Measurements from ENCODE around the gene CACNG3.
"Not testable (repeated sequence)": the region's sequence is repeated elsewhere in the genome, so short reads cannot be mapped to it uniquely, and the experiment has no call there.

Gene CACNG3

DNA sequence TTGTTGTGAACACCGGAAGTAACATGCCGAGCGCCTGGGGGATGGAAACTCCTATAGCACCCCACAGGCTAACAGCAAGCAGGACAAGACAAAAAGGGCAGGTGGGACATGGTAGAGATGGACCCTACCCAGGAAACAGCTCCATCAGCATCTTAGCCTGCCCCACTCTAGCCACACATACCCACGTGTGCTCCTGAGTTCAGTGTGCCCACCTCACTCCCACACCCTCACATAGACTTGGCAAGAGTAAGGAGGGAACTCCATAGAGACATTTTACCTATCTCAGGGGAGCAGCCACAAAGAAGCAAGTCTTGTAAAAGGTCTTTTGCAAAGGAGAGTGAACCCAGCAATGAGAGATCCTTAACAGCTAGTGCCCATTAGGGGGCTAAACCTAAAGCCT, 37.8 kb upstream of the CACNG3 start:
- no peak overlapping the region for H3K4me3 ChIP-seq (ENCODE audit: low read depth, low read length)
- no peak for TF ChIP-seq CTCF (IDR thresholded peaks at IDR 0.05; ENCODE audit: insufficient read depth, low read depth, low read length, missing control alignments)
- no peak for DNase-seq (ENCODE audit: low read depth)

DNA sequence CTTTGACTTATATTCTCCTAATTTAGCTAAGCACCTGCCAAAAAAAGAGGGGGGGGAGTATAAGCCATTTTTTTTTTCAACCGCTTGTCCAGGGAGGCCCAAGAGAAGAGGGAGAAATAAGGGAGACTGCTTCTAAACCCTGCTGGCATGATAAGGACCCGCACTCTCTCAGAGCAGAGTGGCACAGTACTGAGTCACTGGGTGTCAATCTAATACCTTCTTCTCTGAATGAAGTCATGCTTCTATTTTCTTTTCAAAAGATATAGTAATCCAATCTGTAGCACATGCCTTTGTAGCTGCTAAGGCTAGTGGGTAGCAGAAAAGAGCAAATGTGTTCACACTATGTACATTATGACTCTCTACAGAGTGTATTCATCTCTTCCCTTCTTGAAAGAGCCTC, 34.9 kb upstream of the CACNG3 start:
- TF ChIP-seq CTCF (IDR thresholded peaks at IDR 0.05; ENCODE audit: insufficient read depth, low read depth, low read length, missing control alignments) = no peak
- no peak for DNase-seq (ENCODE audit: low read depth)

GRCh38 chr16:24228514-24228913, 27.6 kb upstream of the CACNG3 start:
- no peak for TF ChIP-seq CTCF (IDR thresholded peaks at IDR 0.05; ENCODE audit: insufficient read depth, low read depth, low read length, missing control alignments)
- no peak overlapping the region for H3K4me3 ChIP-seq (ENCODE audit: low read depth, low read length)
- no peak for DNase-seq (ENCODE audit: low read depth)

More for the DNA sequence above, 34.9 kb upstream of the CACNG3 start:
- no peak overlapping the region for H3K4me3 ChIP-seq (ENCODE audit: low read depth, low read length)

- DNase-seq (ENCODE audit: low read depth) = no peak
- no peak for TF ChIP-seq CTCF (IDR thresholded peaks at IDR 0.05; ENCODE audit: insufficient read depth, low read depth, low read length, missing control alignments)
These were observed 23.2 kb upstream of the CACNG3 start for GRCh38 chr16:24232936-24233335.

DNA sequence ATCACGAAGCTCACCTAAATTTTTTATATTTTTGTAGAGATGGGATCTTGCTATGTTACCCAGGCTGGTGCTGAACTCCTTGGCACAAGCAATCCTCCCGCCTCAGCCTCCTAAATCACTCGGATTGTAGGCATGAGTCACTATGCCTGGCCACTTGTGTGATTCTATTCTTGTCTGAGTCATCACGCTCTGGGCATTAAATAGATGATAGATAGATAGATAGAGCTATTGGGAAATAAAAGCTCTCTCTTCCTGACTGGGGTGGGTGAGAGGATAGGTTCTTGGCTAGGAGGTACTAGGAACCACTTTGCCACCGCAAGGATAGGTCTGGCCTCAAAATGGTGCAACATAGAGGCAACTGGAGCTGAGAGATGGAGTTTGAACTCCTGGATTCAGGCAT, 21.4 kb upstream of the CACNG3 start:
- DNase-seq (ENCODE audit: low read depth) = no peak
- TF ChIP-seq CTCF (IDR thresholded peaks at IDR 0.05; ENCODE audit: insufficient read depth, low read depth, low read length, missing control alignments) = no peak
- H3K4me3 ChIP-seq (ENCODE audit: low read depth, low read length) = no peak overlapping the region

More at GRCh38 chr16:24232936-24233335, 23.2 kb upstream of the CACNG3 start:
- no peak overlapping the region for H3K4me3 ChIP-seq (ENCODE audit: low read depth, low read length)

- TF ChIP-seq CTCF (IDR thresholded peaks at IDR 0.05; ENCODE audit: insufficient read depth, low read depth, low read length, missing control alignments) = no peak
- no peak overlapping the region for H3K4me3 ChIP-seq (ENCODE audit: low read depth, low read length)
- no peak for DNase-seq (ENCODE audit: low read depth)
These were observed 20.3 kb upstream of the CACNG3 start for GRCh38 chr16:24235806-24236205.

DNA sequence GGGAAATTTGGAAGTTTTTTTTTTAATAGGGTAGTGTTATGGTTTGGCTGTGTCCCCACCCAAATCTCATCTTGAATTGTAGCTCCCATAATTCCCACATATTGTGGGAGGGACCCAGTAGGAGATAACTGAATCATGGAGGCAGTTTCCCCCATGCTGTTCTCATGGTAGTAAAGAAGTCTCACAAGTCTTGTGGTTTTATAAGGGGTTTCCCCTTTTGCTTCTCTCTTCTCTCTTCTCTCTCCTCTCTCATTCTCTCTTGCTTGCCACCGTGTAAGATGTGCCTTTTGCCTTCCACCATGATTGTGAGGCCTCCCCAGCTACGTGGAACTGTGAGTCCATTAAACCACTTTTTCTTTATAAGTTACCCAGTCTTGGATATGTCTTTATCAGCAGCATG, 17.3 kb upstream of the CACNG3 start:
- not testable (repeated sequence) for DNase-seq (ENCODE audit: low read depth); H3K4me3 ChIP-seq (ENCODE audit: low read depth, low read length)
